ENCODE data around the gene MYO7B. TPM values are rescaled to one million over a fixed set of nuclear protein-coding genes. Genes with fewer than 3 reads are reported as not detected.

Gene MYO7B
- total RNA-seq, 1 donor from 2014 or later = 0.04 TPM

- Mint-ChIP-seq H3K9me3 (no peaks in the 10 kb centered on the region), H3K27me3 (ENCODE audit: low read depth) (no peaks in the 10 kb centered on the region), H3K36me3 (no peaks in the 10 kb centered on the region), H3K4me3 (no peak within 1 kb of the TSS), H3K27ac (no peak within 1 kb of the TSS), H3K4me1 (peaks cover 9% of the 10 kb centered on the region)
- TF ChIP-seq CTCF (IDR thresholded peaks at IDR 0.05; ENCODE audit: unreplicated experiment) = no peak
- DNase-seq (ENCODE audit: low spot score in 2 of 2, unreplicated experiment in 2 of 2) = no peak
Measured at GRCh38 chr2:127645395-127646291, 110.2 kb downstream of the MYO7B start, which contains the start of gene GPR17. Gene GPR17, plus strand, starts transcription at chr2:127646153. Its CDS starts 4,583 bp downstream, at chr2:127650736.

GRCh38 chr2:127646487-127647241 is 111.2 kb downstream of the MYO7B start:
- no peak overlapping the region for H3K27ac Mint-ChIP-seq
- H3K4me1 Mint-ChIP-seq = peaks cover 9% of the 10 kb centered on the region

GRCh38 chr2:127647242-127648190 is 112.0 kb downstream of the MYO7B start:
- H3K36me3 Mint-ChIP-seq = no peaks in the 10 kb centered on the region
- peaks cover 17% of the 10 kb centered on the region for H3K4me1 Mint-ChIP-seq
- H3K4me3 Mint-ChIP-seq = no peak overlapping the region
- H3K27ac Mint-ChIP-seq = no peak overlapping the region
- DNase-seq (ENCODE audit: low spot score in 2 of 2, unreplicated experiment in 2 of 2) = no peak
- no peaks in the 10 kb centered on the region for H3K27me3 Mint-ChIP-seq (ENCODE audit: low read depth)
- no peak for TF ChIP-seq CTCF (IDR thresholded peaks at IDR 0.05; ENCODE audit: unreplicated experiment)
- no peaks in the 10 kb centered on the region for H3K9me3 Mint-ChIP-seq

More at GRCh38 chr2:127646487-127647241, 111.2 kb downstream of the MYO7B start:
- no peak for TF ChIP-seq CTCF (IDR thresholded peaks at IDR 0.05; ENCODE audit: unreplicated experiment)
- no peak for DNase-seq (ENCODE audit: low spot score in 2 of 2, unreplicated experiment in 2 of 2)
- no peaks in the 10 kb centered on the region for H3K27me3 Mint-ChIP-seq (ENCODE audit: low read depth)
- no peak overlapping the region for H3K4me3 Mint-ChIP-seq
- H3K9me3 Mint-ChIP-seq = no peaks in the 10 kb centered on the region
- H3K36me3 Mint-ChIP-seq = no peaks in the 10 kb centered on the region

GRCh38 chr2:127648321-127648720 is 112.8 kb downstream of the MYO7B start:
- TF ChIP-seq CTCF (IDR thresholded peaks at IDR 0.05; ENCODE audit: unreplicated experiment) = no peak
- H3K4me1 Mint-ChIP-seq = peaks cover 18% of the 10 kb centered on the region
- H3K27me3 Mint-ChIP-seq (ENCODE audit: low read depth) = no peaks in the 10 kb centered on the region
- H3K9me3 Mint-ChIP-seq = no peaks in the 10 kb centered on the region
- H3K36me3 Mint-ChIP-seq = no peaks in the 10 kb centered on the region
- H3K27ac Mint-ChIP-seq = no peak overlapping the region
- no peak overlapping the region for H3K4me3 Mint-ChIP-seq
- DNase-seq (ENCODE audit: low spot score in 2 of 2, unreplicated experiment in 2 of 2) = no peak

- no peaks in the 10 kb centered on the region for H3K9me3 Mint-ChIP-seq
- no peak overlapping the region for H3K27ac Mint-ChIP-seq
- H3K27me3 Mint-ChIP-seq (ENCODE audit: low read depth) = no peaks in the 10 kb centered on the region
- no peaks in the 10 kb centered on the region for H3K36me3 Mint-ChIP-seq
- no peak overlapping the region for H3K4me3 Mint-ChIP-seq
- TF ChIP-seq CTCF (IDR thresholded peaks at IDR 0.05; ENCODE audit: unreplicated experiment) = no peak
- peaks cover 18% of the 10 kb centered on the region for H3K4me1 Mint-ChIP-seq
- no peak for DNase-seq (ENCODE audit: low spot score in 2 of 2, unreplicated experiment in 2 of 2)
Measured at GRCh38 chr2:127649100-127649611, 113.7 kb downstream of the MYO7B start.

All from mesothelial cell of epicardium (in vitro differentiated cells).